SK-N-SH treated with all-trans-retinoic acid at 6 μM for 48 hours (cell line): ENCODE data around the gene ZBTB16.

ENCODE experiments used
- ATAC-seq: fragments of 200-7000 bp; cut with Tn5 transposase; 3 replicates; pipeline ENCODE4 v1.9.1; 2020; ENCODE audit warnings: mild to moderate bottlenecking, moderate library complexity
- ARNTL ChIP-seq: fragments of 450-650 bp; formaldehyde crosslinking; IDR thresholded peaks from 2 replicates; pipeline ENCODE4 v1.5.0; 2020; ENCODE audit warnings: low read depth, mild to moderate bottlenecking, moderate library complexity, borderline replicate concordance
- BACH2 ChIP-seq: fragments of 250-450 bp; sonication (Bioruptor Pico); IDR thresholded peaks from 2 replicates; pipeline ENCODE4 v1.9.0; 2021; ENCODE audit warnings: mild to moderate bottlenecking, borderline replicate concordance
- CREB5 ChIP-seq: fragments of 250-450 bp; sonication (Bioruptor Pico); IDR thresholded peaks from 2 replicates; pipeline ENCODE4 v1.5.1; 2020; ENCODE audit warnings: low read depth, mild to moderate bottlenecking, moderate library complexity
- CSDC2 ChIP-seq: fragments of 250-450 bp; sonication (Bioruptor Pico); IDR thresholded peaks from 2 replicates; pipeline ENCODE4 v1.5.0; 2020; ENCODE audit warnings: mild to moderate bottlenecking, moderate library complexity
- CSRNP3 ChIP-seq: fragments of 250-450 bp; sonication (Bioruptor Pico); IDR thresholded peaks from 2 replicates; pipeline ENCODE4 v1.5.1; 2021; ENCODE audit warnings: mild to moderate bottlenecking, moderate library complexity
- ESRRG ChIP-seq: fragments of 250-450 bp; sonication (Bioruptor Pico); IDR thresholded peaks from 2 replicates; pipeline ENCODE4 v1.6.1; 2021; ENCODE audit warnings: mild to moderate bottlenecking
- GLIS3 ChIP-seq: fragments of 250-450 bp; sonication (Bioruptor Pico); IDR thresholded peaks from 2 replicates; pipeline ENCODE4 v1.5.0; 2020; ENCODE audit warnings: mild to moderate bottlenecking, moderate library complexity
- OSR1 ChIP-seq: fragments of 250-450 bp; sonication (Bioruptor Pico); IDR thresholded peaks from 2 replicates; pipeline ENCODE4 v1.8.0; 2022; ENCODE audit warnings: moderate library complexity, mild to moderate bottlenecking, inconsistent platforms
- PATZ1 ChIP-seq: fragments of 250-450 bp; sonication (Bioruptor Pico); IDR thresholded peaks from 2 replicates; pipeline ENCODE4 v1.8.0; 2020; ENCODE audit warnings: mild to moderate bottlenecking, moderate library complexity, borderline replicate concordance
- POU6F1 ChIP-seq: fragments of 250-450 bp; sonication (Bioruptor Pico); IDR thresholded peaks from 2 replicates; pipeline ENCODE4 v1.8.0; 2021; ENCODE audit warnings: low read depth, mild to moderate bottlenecking, moderate library complexity, borderline replicate concordance
- PPARA ChIP-seq: fragments of 250-450 bp; sonication (Bioruptor Pico); IDR thresholded peaks from 2 replicates; pipeline ENCODE4 v1.5.0; 2020; ENCODE audit warnings: mild to moderate bottlenecking, borderline replicate concordance
- RARB ChIP-seq: fragments of 250-450 bp; sonication (Bioruptor Pico); IDR thresholded peaks from 2 replicates; pipeline ENCODE4 v1.8.0; 2021; ENCODE audit warnings: mild to moderate bottlenecking, moderate library complexity
- SNAI2 ChIP-seq: fragments of 250-450 bp; sonication (Bioruptor Pico); IDR thresholded peaks from 2 replicates; pipeline ENCODE4 v1.5.0; 2020; ENCODE audit warnings: mild to moderate bottlenecking, moderate library complexity
- TCF4 ChIP-seq: fragments of 250-450 bp; sonication (Bioruptor Pico); IDR thresholded peaks from 2 replicates; pipeline ENCODE4 v1.8.0; 2021; ENCODE audit warnings: mild to moderate bottlenecking, moderate library complexity, borderline replicate concordance
- TOX ChIP-seq: fragments of 250-450 bp; sonication (Bioruptor Pico); IDR thresholded peaks from 2 replicates; pipeline ENCODE4 v1.8.0; 2021; ENCODE audit warnings: mild to moderate bottlenecking, moderate library complexity, borderline replicate concordance
- TSHZ2 ChIP-seq: fragments of 250-450 bp; sonication (Bioruptor Pico); IDR thresholded peaks from 2 replicates; pipeline ENCODE4 v1.5.0; 2020; ENCODE audit warnings: mild to moderate bottlenecking, moderate library complexity
- ZC3H10 ChIP-seq: fragments of 250-450 bp; sonication (Bioruptor Pico); IDR thresholded peaks from 2 replicates; pipeline ENCODE4 v1.5.1; 2021; ENCODE audit warnings: mild to moderate bottlenecking, moderate library complexity
- ZFP30 ChIP-seq: fragments of 450-650 bp; formaldehyde crosslinking; IDR thresholded peaks from 2 replicates; pipeline ENCODE4 v1.5.0; 2022; ENCODE audit warnings: mild to moderate bottlenecking, moderate library complexity
- ZNF565 ChIP-seq: fragments of 450-650 bp; formaldehyde crosslinking; conservative IDR thresholded peaks from 2 replicates; pipeline ENCODE4 v1.5.0; 2020; ENCODE audit warnings: low read depth, mild to moderate bottlenecking, moderate library complexity
- ZNF70 ChIP-seq: fragments of 450-650 bp; formaldehyde crosslinking; IDR thresholded peaks from 2 replicates; pipeline ENCODE4 v1.5.0; 2020; ENCODE audit warnings: mild to moderate bottlenecking, moderate library complexity
- ZNF8 ChIP-seq: fragments of 450-650 bp; formaldehyde crosslinking; IDR thresholded peaks from 2 replicates; pipeline ENCODE4 v1.5.0; 2020; ENCODE audit warnings: mild to moderate bottlenecking, moderate library complexity

Gene ZBTB16

GRCh38 chr11:114129699-114130098, 70.2 kb downstream of the ZBTB16 start:
- ATAC-seq: no peak
- TF ChIP-seq BACH2 (CRISPR knock-in tag): no peak
- TF ChIP-seq TOX: no peak
- no peak for TF ChIP-seq ZNF70 (CRISPR knock-in tag)
- no peak for TF ChIP-seq CSRNP3 (CRISPR knock-in tag)
- no peak for TF ChIP-seq ARNTL
- TF ChIP-seq TSHZ2 (CRISPR knock-in tag): no peak
- no peak for TF ChIP-seq ZNF565 (CRISPR knock-in tag)
- no peak for TF ChIP-seq ZC3H10 (CRISPR knock-in tag)
- no peak for TF ChIP-seq OSR1 (CRISPR knock-in tag)
- no peak for TF ChIP-seq GLIS3 (CRISPR knock-in tag)
- TF ChIP-seq ZNF8: no peak
- no peak for TF ChIP-seq PPARA (CRISPR knock-in tag)
- no peak for TF ChIP-seq ZFP30

- no peak for ATAC-seq
- TF ChIP-seq TOX: no peak
- TF ChIP-seq TCF4 (CRISPR knock-in tag): no peak
- TF ChIP-seq ZC3H10 (CRISPR knock-in tag): no peak
- no peak for TF ChIP-seq TSHZ2 (CRISPR knock-in tag)
- TF ChIP-seq PPARA (CRISPR knock-in tag): no peak
- TF ChIP-seq CREB5 (CRISPR knock-in tag): no peak
- TF ChIP-seq CSDC2 (CRISPR knock-in tag): no peak
Measured at GRCh38 chr11:114130115-114130576, 70.6 kb downstream of the ZBTB16 start.

GRCh38 chr11:114130629-114131277, 71.2 kb downstream of the ZBTB16 start:
- no peak for ATAC-seq
- TF ChIP-seq OSR1 (CRISPR knock-in tag) (no peak), ESRRG (CRISPR knock-in tag) (no peak), ZNF8 (no peak), GLIS3 (CRISPR knock-in tag) (no peak), POU6F1 (CRISPR knock-in tag) (no peak), CSDC2 (CRISPR knock-in tag) (no peak), PATZ1 (no peak), TSHZ2 (CRISPR knock-in tag) (no peak), TOX (no peak), ZFP30 (no peak), ARNTL (no peak), RARB (CRISPR knock-in tag) (no peak), ZNF565 (CRISPR knock-in tag) (no peak), SNAI2 (CRISPR knock-in tag) (no peak), TCF4 (CRISPR knock-in tag) (no peak), ZNF70 (CRISPR knock-in tag) (no peak)
